GM20000 (cell line): ENCODE data around the gene TRHDE.
"Not testable (repeated sequence)": the region's sequence is repeated elsewhere in the genome, so short reads cannot be mapped to it uniquely, and the experiment has no call there.

Experiments
- DNase-seq: peaks from one replicate; pipeline ENCODE4 v3.0.0; 2012; ENCODE audit warnings: low spot score
- CTCF ChIP-seq: IDR thresholded peaks from 2 replicates; pipeline ENCODE4 v1.5.1; 2012; ENCODE audit warnings: mild to moderate bottlenecking, control low read depth; ENCODE audit errors: extremely low read depth, missing control alignments

The TRHDE gene

GRCh38 chr12:72699362-72699761 is 427.2 kb downstream of the TRHDE start:
- no peak for TF ChIP-seq CTCF
- DNase-seq: no peak

- DNase-seq: not testable (repeated sequence)
Observed at GRCh38 chr12:72712025-72712424, 439.9 kb downstream of the TRHDE start.

GRCh38 chr12:72716221-72716620 is 444.1 kb downstream of the TRHDE start:
- no peak for DNase-seq
- no peak for TF ChIP-seq CTCF

GRCh38 chr12:72717036-72717435 is 444.9 kb downstream of the TRHDE start:
- no peak for TF ChIP-seq CTCF
- DNase-seq: no peak
